GM18520 (cell line): ENCODE measurements around the gene TYW5.
"Not testable (repeated sequence)": the region's sequence is repeated elsewhere in the genome, so short reads cannot be mapped to it uniquely, and the experiment has no call there.

ENCODE experiments used
- ATAC-seq: cut with Tn5 transposase; IDR thresholded peaks from one replicate; pipeline ENCODE4 v1.9.1; 2021; ENCODE audit not compliant: unreplicated experiment

The TYW5 gene

GRCh38 chr2:199923924-199924323 is 31.4 kb downstream of the TYW5 start:
- ATAC-seq, result no peak

GRCh38 chr2:199922856-199923255 is 32.4 kb downstream of the TYW5 start:
- ATAC-seq, result no peak

- no peak for ATAC-seq
Observed at GRCh38 chr2:199916980-199917379, 38.3 kb downstream of the TYW5 start.

GRCh38 chr2:199914372-199914958 is 40.8 kb downstream of the TYW5 start:
- no peak for ATAC-seq

- ATAC-seq, result not testable (repeated sequence)
Observed at GRCh38 chr2:199912553-199913114, 42.7 kb downstream of the TYW5 start.

GRCh38 chr2:199911877-199912161 is 43.5 kb downstream of the TYW5 start:
- no peak for ATAC-seq

- peak; percentile 86 for ATAC-seq
Observed at GRCh38 chr2:199911052-199911876, 44.0 kb downstream of the TYW5 start, which contains the start of gene C2orf69. TSS of gene C2orf69 (plus strand) at chr2:199911293. CDS start at chr2:199911439, 146 bp downstream.

- ATAC-seq, result no peak
Observed at GRCh38 chr2:199910338-199911051, 44.8 kb downstream of the TYW5 start.

GRCh38 chr2:199907008-199907714 is 48.1 kb downstream of the TYW5 start:
- ATAC-seq, result no peak

GRCh38 chr2:199903111-199903510 is 52.2 kb downstream of the TYW5 start:
- no peak for ATAC-seq

GRCh38 chr2:199902486-199903110 is 52.7 kb downstream of the TYW5 start:
- ATAC-seq, result no peak

GRCh38 chr2:199901942-199902341 is 53.3 kb downstream of the TYW5 start:
- no peak for ATAC-seq

- no peak for ATAC-seq
Observed at GRCh38 chr2:199896617-199897016, 58.7 kb downstream of the TYW5 start.

- no peak for ATAC-seq
Observed at GRCh38 chr2:199895406-199895805, 59.9 kb downstream of the TYW5 start.

- no peak for ATAC-seq
Observed at GRCh38 chr2:199883474-199884212, 71.6 kb downstream of the TYW5 start.

- no peak for ATAC-seq
Observed at GRCh38 chr2:199882667-199883066, 72.6 kb downstream of the TYW5 start.
